ENCODE measurements around the gene SORCS3.

SORCS3 gene

DNA sequence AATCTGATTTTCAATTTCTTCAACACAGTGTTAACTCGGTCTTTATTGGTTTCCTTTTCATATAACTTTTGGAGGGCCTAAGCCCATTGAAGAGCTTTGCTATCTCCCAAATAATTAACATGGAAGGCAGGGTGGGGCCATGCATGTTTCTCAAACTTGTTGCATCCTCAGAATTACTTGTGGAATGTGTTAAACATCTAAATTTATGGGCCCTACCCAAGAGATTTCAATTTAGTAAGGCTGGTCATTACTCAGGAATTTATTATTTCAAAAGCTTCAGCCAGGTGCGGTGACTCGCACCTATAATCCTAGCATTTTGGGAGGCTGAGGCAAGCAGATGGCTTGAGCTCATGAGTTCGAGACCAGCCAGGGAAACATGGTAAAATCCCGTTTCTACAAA lies 208.9 kb downstream of the SORCS3 start:
- no peak for DNase-seq (ENCODE audit: low read depth)

DNA sequence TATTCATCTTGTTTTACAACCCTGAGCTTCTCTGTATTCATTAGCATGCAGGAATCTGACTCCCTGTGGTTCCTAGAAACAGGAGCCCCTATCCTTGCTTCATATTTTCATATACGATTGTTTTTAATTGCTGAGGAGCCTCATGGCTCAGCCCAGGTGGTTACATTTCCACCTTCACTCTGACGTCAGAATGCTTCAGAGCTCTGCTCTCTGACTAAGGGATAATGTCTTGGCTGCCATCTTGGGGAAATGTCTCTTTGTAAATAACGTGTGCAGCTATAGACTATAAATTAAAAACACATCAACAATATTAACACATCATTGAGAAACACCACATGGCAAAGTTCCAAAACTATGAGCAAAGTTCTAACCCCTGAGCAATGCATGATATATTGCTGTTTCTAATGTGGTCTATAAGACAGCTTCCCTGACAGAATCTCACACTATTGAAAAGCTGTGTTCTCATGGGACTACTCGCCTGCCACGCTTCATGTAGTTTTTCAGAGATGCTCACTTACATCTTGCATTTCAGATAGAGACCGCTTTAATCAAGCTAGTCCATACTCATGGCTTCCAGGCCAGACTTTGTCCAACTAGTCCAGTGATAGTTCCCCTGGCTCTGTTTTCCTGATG lies 227.0 kb downstream of the SORCS3 start:
- DNase-seq (ENCODE audit: low read depth): no peak

DNA sequence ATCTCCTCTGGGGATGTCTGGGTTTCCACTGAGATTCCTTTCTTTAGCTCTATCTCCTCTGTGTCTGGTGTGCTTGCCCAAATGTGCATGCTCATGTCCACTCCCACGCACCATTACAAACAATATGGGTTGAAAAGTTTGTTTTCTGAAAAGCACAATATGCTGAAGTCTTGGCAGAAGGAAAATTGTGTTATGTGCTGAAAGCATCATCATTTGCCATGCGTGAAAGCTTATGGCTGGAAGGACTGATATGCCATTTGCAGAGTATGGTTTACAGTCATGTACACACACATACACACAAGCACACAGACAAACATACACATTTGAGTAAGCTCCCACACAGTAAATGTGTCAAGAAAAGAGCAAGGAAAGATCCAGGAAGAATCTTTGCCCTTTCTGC lies 231.6 kb downstream of the SORCS3 start:
- no peak for DNase-seq (ENCODE audit: low read depth)

DNA sequence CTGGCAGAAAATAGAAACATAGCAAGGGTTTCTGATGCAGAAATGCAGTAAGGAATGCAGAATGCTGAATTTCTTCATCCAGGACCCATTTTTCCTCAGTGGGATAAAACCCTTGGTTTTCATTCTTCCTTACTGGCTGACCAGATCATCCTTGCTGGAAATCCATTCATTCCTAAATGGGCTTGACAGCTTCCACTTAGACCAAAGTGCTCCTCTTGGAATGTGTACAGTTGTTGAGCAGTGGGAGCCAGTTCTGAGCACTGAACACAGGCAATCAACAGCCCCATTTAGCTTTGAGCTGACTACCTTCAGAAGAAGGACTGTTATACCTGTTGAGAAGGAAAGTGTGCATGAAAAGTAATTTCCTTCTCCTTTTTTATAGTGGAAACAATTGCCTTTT lies 232.1 kb downstream of the SORCS3 start:
- no peak for DNase-seq (ENCODE audit: low read depth)

DNA sequence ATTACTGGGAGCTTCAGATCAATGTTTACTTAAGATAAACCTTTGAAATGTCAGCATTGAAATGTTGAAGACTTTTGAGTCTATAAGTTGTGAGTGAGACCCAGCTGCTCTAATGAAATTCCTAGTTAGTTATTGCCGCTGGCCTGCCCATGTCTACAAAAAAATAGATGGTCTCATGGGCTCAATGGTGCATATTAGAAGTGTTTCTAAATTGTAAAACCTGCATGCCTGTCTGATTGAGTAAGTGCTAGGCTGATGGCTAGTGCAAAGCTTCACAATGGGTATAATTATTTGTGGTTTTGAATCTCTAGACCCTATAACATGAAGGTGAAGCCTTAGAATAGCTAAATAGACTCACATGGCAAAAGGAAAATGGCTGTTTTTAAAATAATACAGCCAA lies 234.5 kb downstream of the SORCS3 start:
- DNase-seq (ENCODE audit: low read depth): no peak

DNA sequence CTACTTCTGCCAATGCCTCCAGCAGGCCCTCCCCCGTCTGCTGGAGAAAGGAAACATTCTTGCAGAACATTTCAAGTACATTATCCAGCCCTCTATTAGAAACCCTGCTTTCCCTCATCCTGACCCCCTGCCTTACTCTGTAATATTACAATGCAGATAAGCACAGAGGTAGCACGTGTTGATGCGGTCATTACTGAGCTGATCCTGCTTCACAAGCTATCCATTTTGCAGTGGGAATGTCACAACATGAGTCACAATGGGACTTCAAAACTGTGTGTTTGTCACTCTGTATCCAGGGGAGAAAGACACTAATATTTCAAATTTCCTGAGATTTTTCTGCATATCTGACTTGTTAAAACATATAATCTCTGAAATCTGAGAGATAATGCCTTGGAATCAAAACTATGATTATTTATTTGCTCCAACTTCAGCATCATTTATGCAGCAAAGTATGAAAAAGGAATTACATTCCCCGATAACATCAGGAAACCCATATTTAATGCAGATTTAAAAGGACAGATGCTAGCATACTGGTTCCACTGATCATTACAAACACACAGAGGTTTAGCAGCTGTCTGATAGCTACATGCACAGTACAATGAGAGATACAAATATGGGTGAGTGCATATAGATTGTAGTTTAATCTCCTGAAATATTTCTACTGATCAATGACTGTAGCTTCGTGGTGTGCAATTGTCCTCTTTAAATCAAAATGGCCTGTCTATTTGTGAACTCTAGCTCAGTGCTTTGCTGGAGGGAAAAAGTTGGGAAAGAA lies 239.7 kb downstream of the SORCS3 start:
- DNase-seq (ENCODE audit: low read depth): no peak

DNA sequence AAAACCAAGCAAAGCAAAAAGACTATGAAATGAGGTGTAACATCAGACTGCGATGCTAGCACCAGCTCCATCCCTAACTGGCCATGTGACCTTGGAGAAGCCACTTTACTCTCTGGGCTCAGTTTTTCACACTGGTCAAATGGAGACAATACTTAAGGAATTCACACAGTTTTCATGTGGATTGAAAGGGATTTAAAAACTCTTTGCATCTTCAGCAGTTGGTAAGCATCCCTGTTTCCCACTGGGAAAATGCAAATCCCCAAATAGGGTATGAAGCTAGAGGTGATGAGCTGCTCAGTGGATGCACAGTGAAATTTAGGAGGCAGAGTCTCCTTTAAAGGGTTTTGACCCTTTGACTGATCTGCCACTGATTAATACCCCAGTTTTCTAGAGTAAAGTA lies 240.7 kb downstream of the SORCS3 start:
- DNase-seq (ENCODE audit: low read depth): no peak

DNA sequence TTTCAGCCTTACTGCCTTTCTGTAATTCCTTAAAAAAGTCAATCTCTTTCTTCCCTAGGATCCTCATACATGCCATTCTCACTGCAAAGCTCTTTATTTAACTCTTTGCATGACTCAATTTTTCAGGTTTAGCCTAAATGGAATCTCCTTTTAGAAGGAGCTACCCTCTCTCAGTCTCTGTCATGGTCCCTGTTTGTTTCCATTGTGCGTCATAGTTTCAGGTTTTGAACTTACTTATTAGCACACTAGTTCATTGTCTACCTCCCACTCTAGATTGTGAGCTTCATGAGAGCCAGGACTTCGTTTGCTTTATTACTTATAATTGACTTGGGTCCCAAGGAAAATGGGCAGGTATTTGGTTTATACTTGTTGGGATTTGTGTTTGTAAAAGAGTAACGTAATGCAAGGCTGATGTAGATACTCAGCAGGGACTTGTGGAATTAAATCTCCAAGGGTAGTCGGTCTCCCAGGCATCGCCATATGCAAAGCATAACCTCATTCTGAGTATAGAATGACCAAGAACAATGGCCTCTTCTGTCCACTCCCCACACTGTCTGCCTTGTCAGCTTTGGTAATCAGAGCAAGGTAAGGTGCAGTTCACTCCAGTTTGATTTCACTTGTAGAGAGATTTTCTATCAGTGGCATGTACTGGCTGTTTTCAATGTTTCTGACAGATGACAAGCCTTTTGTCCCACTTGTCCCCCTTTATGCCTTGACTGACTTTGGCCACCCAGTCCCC lies 252.0 kb downstream of the SORCS3 start:
- DNase-seq (ENCODE audit: low read depth): no peak

DNA sequence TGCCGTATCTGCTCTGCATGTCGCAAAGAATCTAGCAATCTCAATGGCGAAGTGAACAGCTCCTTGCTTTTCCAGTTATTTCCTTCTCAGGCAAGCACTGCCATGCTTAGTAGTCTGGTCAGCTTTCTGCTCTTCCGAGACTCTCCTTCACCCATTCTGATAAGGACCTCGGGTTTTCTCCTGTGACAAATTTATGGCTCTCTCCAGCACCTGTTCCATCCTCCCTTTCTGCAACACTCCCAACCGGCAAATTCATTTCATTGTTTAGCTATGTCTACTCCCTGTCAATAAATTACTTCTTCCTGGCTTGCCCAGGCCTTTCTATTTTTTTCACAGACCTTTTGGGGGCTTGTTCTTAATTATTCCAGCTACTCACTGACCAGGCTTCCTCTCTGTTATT lies 252.6 kb downstream of the SORCS3 start:
- no peak for DNase-seq (ENCODE audit: low read depth)

DNA sequence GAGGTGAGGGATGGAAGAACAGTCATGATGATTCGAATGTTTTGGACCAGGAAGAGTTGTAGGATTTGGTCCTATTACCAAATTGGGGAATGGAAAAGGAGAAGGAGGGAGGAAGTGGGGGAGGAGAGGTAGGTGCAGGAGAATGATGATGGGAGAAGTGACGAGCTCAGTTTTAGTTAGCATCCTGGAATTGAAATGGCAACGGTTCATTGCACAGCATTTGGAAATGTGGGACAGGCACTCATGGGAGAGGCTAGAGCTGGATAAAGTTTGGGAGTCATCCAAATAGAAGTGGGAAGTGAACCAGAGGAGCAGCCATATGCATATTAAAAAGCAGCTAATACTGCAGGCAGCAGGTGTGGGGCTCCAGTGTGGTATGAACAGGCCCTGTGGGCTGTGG lies 253.6 kb downstream of the SORCS3 start:
- no peak for DNase-seq (ENCODE audit: low read depth)

DNA sequence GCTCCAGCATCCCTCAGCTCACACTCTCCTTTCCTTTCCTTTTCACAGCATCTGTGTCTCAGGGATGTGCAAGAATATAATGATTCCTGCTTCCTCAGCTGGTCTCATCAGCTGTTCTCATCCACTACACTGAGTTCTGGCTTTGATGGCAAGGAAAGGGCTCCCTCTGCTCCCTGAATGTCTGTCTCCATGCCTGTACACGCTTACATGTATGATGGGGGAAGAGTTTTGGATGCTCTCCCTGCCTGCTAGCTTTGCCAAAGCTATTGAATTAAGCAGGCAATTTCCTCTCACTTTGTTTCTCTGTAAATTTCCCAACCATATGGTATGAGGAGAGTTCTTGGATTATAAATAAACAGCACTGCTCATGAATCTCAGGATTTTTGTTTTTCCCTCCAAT lies 254.5 kb downstream of the SORCS3 start:
- no peak for DNase-seq (ENCODE audit: low read depth)

DNA sequence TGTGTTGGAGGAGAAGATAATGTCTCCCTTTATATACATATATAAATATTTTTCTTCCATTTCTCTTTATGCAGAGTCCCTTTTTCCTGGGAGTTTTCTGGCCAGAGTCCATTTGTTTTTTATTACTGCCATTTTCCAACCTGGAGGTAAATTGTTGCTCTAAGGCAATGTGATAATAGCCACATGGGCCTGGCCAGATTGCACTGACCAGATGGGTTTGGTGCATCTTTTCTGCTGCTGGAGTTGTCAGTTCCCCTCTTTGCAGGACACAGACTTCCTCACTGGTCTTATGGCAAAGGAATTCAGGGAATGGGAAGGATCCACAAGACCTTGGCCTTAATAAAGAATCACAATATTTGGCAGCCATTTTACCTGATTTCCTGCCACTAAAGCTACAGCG lies 254.9 kb downstream of the SORCS3 start:
- DNase-seq (ENCODE audit: low read depth): no peak

DNA sequence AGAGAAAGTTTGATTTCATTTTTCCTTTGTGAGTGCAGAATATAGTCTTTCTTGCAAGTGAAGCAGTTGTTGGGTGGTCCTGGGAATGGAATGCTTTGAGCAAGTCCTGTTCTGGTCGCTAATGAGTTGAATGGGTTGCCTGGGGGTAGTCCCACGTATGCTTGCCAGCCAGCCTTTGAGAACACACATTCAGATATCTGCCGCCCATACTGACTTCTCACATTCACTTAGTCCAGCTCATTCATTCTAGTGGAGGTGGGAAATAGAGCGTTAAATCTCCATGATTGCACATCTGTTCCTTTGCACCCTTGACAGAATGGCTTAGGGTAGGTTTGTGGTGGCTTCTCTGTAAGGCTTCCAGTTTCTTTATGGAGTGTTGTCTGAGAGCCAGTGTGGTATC lies 256.6 kb downstream of the SORCS3 start:
- no peak for DNase-seq (ENCODE audit: low read depth)

DNA sequence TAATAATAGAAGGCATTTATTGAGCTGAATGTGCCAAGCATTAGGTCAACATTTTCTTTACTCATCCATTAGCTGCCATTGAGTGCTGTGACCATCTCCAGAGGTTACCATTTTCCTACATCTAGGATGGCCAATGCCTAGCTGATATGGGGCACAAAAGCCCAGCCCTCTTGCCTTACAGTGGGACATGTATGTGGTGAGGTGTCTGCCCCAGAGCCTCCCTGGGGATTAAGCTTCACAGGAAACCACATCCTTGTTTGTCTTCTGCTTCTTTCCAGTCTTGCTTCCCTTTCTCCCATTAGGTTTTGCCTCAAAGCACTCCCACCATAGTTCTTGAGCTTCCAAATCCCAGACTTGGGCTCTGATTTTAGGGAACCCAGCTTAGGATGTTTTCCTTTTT lies 258.7 kb downstream of the SORCS3 start:
- no peak for DNase-seq (ENCODE audit: low read depth)

DNA sequence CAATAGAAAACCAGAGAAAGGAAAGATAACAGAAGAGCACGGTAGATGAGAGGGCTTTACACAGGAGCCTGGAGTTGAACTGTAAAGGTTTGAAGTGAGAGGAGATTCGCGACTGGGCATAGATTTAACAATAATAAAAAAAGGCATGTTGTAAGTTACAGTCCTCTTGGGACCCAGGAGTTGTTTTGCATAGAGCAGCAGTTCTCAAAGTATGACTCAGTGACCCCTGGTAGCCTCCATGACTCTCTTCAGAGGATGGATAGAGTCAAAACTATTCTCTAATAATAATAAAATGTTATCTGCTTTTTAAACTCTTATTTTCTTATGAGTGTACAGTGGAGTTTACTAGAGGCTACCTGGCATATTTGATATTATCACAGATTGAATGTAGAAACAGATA lies 262.3 kb downstream of the SORCS3 start:
- DNase-seq (ENCODE audit: low read depth): no peak

DNA sequence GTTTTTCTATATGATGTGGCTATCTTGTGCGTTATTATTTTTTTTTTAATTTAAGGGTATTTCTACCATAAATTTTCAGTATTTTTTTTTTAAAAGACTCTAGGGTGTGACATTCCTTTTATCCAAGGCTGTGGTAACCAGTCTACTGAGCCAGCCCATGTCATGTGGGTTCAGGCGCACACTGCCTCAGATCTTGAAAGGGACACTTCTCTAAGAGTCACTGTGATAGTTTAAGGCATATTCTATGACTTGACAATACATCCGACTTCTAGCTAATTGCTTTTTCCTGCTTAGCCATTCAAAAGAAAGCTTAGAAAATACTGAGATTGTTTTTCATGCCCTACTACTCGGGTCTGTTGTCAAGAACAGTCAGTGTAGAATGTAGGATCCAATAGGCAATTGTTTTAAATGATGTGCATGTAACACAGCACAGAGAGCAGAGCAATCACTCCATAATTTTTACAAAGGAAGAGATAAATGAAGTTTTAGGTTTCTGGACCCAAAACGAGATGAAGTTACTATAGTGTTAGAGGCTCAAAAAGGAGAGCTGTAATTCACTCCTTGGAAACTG lies 263.7 kb downstream of the SORCS3 start:
- no peak for DNase-seq (ENCODE audit: low read depth)

DNA sequence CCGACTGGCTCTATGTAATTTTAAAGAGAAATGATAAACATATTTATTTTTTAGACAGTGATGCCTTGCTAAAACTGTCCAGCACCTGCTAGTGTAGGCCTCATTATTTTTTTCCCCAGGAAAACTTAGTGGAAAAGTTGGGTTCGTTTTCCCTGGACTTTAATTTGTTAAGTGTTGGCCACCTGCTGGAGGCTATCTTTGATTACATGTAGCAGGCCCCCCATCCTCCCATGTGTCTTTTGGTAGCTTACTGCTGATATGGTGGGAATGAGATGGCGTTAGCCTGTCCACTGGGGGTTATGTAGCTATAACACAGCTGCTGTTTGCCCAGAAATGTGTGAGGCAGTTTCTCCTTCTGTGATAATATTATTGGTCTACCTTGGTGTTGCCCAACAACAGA lies 265.0 kb downstream of the SORCS3 start:
- no peak for DNase-seq (ENCODE audit: low read depth)

DNA sequence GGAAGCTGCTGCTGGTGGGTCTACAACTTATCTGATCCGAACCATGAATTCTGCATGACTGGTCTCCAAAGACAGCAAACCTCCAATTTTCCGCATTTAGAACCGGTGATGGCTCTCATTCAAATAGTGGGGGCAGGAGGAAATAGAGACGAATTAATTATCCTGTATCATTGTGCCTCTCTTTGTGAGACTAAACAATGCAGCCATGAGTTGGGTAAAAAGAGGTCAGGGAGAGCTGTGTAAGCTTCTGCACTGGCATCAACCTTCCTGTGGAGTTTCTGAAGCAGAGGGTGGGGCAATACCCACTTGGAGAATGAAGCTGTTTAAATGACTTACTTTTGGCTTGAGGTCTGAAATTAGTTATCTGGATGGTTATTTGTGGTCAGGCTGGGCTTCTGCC lies 266.4 kb downstream of the SORCS3 start:
- no peak for DNase-seq (ENCODE audit: low read depth)

DNA sequence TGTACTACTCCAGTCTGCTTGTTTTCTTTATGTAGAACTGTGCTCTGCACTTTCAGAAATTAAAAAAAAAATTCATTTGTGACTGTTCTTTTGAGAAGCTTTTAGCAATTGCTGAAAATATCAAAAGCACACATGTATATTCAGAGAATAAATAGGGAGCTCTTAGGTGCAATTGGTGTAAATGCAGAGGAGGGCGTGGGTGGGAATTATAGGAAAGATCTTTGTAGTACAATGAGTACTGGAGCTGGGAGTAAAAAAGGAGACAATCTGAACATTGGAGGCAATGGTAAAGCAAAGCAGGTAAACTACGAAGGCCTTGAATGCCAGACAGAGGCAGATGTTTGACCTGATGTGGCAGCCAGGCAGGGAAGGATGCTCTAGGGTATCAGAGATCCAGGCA lies 267.5 kb downstream of the SORCS3 start:
- DNase-seq (ENCODE audit: low read depth): no peak

DNA sequence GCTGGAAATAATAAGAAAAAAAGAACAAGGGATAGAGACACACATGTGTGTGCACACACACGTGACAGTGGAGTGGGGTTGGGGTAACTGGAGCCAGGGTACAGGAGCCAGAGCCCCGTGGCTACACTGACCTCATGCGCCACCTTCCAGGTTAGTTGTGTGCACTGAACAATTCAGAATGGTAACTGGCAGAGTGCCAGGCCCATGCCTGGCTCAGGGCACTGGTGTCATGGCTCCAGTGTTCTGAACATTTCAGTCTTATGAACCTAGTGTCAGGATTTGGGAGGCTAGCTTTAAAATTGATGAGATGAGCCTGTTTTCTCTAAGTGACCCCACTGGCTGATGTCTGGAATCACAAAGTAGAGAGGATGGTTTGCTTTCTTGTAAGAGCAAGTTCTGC lies 269.6 kb downstream of the SORCS3 start:
- no peak for DNase-seq (ENCODE audit: low read depth)

DNA sequence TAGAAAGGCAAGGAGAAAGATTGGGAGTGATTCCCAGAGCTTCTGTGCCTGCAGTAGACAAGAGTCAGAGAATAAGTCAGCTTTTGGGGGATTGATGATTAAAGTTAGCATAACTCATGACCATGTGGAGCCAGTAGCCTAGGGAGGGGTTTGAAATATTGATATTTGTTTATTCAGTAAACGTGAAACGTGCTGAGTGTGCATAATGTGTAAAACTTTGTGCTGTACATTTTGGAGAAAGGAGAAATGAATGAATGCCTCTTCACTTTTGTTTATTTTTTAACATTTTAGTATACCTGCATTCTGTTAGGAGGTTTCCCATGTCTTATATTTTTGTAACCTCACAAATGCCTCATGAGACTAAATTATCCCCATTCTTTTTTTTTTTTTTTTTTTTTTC lies 272.3 kb downstream of the SORCS3 start:
- DNase-seq (ENCODE audit: low read depth): no peak

DNA sequence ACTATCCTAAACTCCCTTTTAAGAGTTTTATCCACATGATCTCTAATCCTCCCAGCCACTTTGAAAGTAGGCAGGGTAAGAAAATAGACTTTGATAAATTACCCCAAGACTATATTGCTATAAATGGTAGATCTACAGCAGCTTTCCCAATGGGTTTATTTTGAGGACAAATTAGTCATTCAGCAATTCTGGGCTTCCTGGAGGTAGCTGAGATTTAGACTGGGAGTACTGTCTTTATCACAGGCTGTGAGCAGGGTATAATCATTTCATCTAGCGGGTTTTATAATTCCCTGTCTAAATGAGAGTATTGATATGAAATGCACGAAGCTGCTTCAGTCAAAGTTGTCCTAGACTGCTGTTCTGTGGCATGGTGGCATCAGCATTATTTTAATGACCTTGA lies 279.4 kb downstream of the SORCS3 start:
- DNase-seq (ENCODE audit: low read depth): no peak

DNA sequence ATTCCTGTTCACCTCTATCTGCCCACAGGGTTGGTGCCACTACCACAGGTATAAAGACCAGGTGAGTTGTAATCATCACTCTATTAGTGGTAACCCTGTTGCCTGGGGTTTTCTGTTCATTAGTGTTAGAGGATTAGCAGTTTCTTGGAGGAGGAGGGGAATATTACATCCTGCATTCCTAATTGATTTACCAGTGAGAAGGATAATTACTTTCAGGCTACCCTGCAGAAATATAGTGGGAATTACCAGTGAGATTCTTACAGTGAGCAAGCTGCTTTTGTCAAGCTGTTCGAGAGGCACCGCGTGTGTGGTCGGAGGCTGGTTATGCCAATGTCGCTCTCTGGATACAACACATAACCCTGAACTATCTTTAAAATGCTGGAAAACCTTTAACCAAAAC lies 280.7 kb downstream of the SORCS3 start:
- no peak for DNase-seq (ENCODE audit: low read depth)
